Activated CD4-positive, alpha-beta memory T cell treated with anti-CD3 and anti-CD28 coated beads, Interleukin-2, amount 10 ng/mL, durations not matched to agents 7 days and 5 days (primary cell): ENCODE measurements around the gene P2RY8. TPM values are rescaled to one million over a fixed set of nuclear protein-coding genes. Genes with fewer than 3 reads are reported as not detected.
"Not testable (repeated sequence)": the region's sequence is repeated elsewhere in the genome, so short reads cannot be mapped to it uniquely, and the experiment has no call there.

Experiments
- CTCF ChIA-PET: fragments of 350-600 bp; sonication (Branson Sonifier 250); formaldehyde crosslinking; loops from one replicate; lab custom pipeline; 2021; ENCODE audit warnings: antibody characterized with exemption, inconsistent platforms; lab: Charles Lee
- POLR2A ChIA-PET: fragments of 350-600 bp; sonication (Branson Sonifier 250); formaldehyde crosslinking; loops from one replicate; lab custom pipeline; 2021; ENCODE audit warnings: antibody characterized with exemption; lab: Charles Lee
- DNase-seq: peaks from one replicate; pipeline ENCODE4 v3.0.0-alpha.2; 2020
- H3K27ac Mint-ChIP-seq: one replicate; pipeline ENCODE4 v1.8.0; 2021; ENCODE audit warnings: mild to moderate bottlenecking, mixed read lengths
- H3K27me3 Mint-ChIP-seq: one replicate; pipeline ENCODE4 v1.8.0; 2021; ENCODE audit warnings: mixed read lengths
- H3K36me3 Mint-ChIP-seq: one replicate; pipeline ENCODE4 v1.8.0; 2021; ENCODE audit warnings: low read depth, mixed read lengths
- H3K4me1 Mint-ChIP-seq: one replicate; pipeline ENCODE4 v1.8.0; 2021; ENCODE audit warnings: mixed read lengths
- H3K4me3 Mint-ChIP-seq: one replicate; pipeline ENCODE4 v1.8.0; 2021; ENCODE audit warnings: mild to moderate bottlenecking, mixed read lengths
- H3K9me3 Mint-ChIP-seq: one replicate; pipeline ENCODE4 v1.8.0; 2021; ENCODE audit warnings: mixed read lengths
- total RNA-seq, 2 experiments: library from RNA; stranded (reverse); gene quantifications; one replicate each; pipeline ENCODE4 v1.2.3, GENCODE V29; 2021

The P2RY8 gene
- total RNA-seq, 2 experiments from 2014 or later, result 177 to 180 TPM

DNA sequence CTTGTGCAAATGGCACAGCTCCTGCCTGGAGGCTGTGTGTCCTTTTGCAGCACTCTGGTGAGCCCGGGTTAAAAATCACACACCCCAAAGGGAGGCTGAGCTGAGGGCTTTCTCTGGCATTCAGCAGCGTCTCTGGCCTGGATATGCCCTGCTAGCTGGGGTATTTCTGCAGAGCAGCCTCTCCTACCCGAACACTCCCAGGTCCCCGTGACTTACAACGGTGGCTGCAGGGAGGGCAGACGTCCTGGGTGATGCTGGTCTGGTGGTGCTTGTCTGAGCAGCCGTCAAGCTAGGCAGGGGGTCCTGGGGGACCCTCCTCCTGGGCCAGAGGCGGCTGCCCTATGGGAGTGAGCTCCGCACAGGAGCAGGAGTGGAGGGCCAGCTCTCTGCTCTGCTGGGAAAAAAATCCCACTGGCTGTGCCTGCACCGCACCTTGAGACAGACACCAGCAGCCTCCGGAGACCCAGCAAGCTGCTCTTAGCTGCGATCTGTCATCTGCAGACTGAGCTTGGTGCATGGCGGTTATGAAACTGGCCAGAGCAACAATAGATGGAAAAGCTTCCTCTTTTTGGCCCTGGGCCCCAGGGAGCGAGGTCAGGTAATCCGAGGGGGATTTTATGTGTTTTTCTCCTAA, 43.0 kb downstream of the P2RY8 start:
- H3K27me3 Mint-ChIP-seq, result no peaks in the 10 kb centered on the region

DNA sequence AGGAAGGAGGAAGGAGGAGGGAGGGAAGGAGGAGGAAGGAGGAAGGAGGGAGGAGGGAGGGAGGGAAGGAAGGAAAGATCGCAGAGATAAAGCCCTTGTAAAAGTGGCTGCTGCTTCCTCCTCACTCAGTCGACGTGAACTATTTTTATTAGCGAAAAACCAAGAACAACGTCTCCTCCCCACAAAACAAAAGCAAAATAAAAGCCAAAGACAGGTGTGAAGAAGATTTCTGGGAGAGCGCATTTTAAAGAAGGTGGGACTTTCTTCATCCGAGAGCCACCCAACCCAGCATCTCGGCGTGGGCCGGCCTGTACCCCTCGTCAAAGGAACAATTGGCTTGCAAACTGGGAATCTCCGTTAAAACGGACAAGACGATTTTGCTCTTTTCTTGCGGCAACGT, 43.6 kb downstream of the P2RY8 start:
- H3K9me3 Mint-ChIP-seq, result peaks cover 15% of the 10 kb centered on the region
- H3K36me3 Mint-ChIP-seq, result peaks cover 60% of the 10 kb centered on the region
- ChIA-PET CTCF (no interaction called here), POLR2A (no interaction called here)
- H3K4me3 Mint-ChIP-seq, result no peak overlapping the region
- peak overlapping the region; percentile 41 for H3K27ac Mint-ChIP-seq
- no peak for DNase-seq
- no peaks in the 10 kb centered on the region for H3K27me3 Mint-ChIP-seq
- H3K4me1 Mint-ChIP-seq, result peaks cover 46% of the 10 kb centered on the region

More for the DNA sequence above, 43.0 kb downstream of the P2RY8 start:
- DNase-seq, result peak; percentile 14
- POLR2A ChIA-PET, result no interaction called here
- Mint-ChIP-seq H3K4me3 (no peak overlapping the region), H3K4me1 (peaks cover 43% of the 10 kb centered on the region), H3K36me3 (peaks cover 54% of the 10 kb centered on the region), H3K27ac (peak overlapping the region; percentile 41), H3K9me3 (peaks cover 13% of the 10 kb centered on the region)
- CTCF ChIA-PET, result no interaction called here

DNA sequence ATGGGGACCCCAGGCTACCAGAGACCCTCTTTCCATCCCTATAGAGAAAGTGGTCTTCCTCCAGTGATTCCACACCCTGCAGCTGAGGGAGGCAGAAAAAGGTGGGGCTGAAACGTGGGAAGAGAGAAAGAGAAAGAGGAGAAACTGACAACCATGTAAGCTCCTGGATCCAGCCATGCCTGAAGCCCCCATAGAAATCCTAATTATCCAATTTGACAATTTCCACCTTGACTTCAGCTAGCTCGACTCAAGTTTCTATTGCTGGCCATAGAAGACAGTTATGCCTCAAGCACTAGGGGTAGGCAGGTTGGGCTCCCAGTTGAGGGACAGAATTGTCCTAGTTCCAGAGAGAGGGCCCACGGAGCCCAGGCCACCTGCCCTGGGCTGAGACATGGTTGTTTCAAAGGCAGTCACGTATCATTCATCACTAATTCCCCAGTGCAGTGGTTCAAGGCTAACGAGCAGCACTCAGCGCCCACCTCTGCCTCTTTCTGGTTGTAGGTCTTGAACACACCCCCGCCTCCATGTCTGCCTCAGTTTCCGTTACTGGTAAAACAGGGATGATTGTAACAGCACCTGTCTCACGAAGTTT, 44.5 kb downstream of the P2RY8 start:
- Mint-ChIP-seq H3K4me3 (no peak overlapping the region), H3K27me3 (no peaks in the 10 kb centered on the region), H3K27ac (peak overlapping the region; percentile 67), H3K9me3 (peaks cover 15% of the 10 kb centered on the region), H3K36me3 (peaks cover 64% of the 10 kb centered on the region), H3K4me1 (peaks cover 45% of the 10 kb centered on the region)
- DNase-seq, result no peak
- ChIA-PET POLR2A (no interaction called here), CTCF (no interaction called here)

DNA sequence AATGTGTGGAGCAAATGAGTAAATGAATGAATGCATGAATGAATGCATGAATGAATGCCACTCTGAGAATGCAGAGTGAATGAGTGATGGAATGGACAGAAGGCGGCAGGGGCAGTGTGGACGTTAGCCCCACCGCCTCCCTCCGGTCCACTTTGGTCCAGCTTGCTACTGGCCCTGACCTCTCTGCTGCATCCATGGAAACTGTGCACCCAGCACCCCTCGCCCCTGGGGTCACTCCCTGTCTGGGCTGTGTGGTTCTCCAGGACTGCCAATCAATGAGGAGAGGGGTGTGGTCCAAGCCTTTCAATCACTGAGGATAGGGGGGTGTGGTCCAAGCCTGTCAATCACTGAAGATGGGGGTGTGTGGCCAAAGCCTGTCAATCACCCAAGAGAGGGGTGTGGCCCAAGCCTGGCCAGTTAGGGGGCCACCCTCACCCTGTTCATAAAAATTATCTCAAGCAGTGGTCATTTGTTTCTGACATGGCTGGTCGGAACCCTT, 45.1 kb downstream of the P2RY8 start:
- H3K9me3 Mint-ChIP-seq, result peaks cover 15% of the 10 kb centered on the region
- no peaks in the 10 kb centered on the region for H3K27me3 Mint-ChIP-seq
- CTCF ChIA-PET, result no interaction called here
- peak overlapping the region; percentile 67 for H3K27ac Mint-ChIP-seq
- peak; percentile 80 for DNase-seq
- POLR2A ChIA-PET, result no interaction called here
- no peak overlapping the region for H3K4me3 Mint-ChIP-seq
- peaks cover 51% of the 10 kb centered on the region for H3K4me1 Mint-ChIP-seq
- peaks cover 70% of the 10 kb centered on the region for H3K36me3 Mint-ChIP-seq

DNA sequence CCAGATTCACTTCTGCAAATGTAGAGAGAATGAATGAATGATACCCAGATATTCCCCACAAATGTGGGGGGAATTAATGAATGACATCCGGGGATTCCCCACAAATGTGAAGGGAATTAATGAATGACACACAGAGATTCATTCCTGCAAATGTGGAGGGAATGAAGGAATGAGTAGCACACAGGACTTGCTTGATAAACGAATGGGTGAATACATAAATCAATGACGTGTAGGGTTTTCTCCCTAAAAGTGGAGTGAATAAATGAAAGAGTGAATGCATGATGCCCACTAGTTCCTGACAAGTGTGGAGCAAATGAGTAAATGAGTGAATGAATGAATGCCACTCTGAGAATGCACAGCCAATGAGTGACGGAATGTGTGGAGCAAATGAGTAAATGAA, 45.7 kb downstream of the P2RY8 start:
- H3K4me3 Mint-ChIP-seq, DNase-seq, H3K27me3 Mint-ChIP-seq, POLR2A ChIA-PET, CTCF ChIA-PET: not testable (repeated sequence)
- Mint-ChIP-seq H3K4me1 (peaks cover 53% of the 10 kb centered on the region), H3K36me3 (peaks cover 73% of the 10 kb centered on the region), H3K27ac (peak overlapping the region; percentile 63), H3K9me3 (peaks cover 16% of the 10 kb centered on the region)

DNA sequence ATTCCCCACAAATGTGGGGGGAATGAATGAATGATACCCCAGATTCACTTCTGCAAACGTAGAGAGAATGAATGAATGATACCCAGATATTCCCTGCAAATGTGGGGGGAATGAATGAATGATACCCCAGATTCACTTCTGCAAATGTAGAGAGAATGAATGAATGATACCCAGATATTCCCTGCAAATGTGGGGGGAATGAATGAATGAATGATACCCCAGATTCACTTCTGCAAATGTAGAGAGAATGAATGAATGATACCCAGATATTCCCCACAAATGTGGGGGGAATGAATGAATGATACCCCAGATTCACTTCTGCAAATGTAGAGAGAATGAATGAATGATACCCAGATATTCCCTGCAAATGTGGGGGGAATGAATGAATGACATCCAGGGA, 46.3 kb downstream of the P2RY8 start:
- H3K27ac Mint-ChIP-seq, H3K4me3 Mint-ChIP-seq, POLR2A ChIA-PET, DNase-seq, CTCF ChIA-PET, H3K27me3 Mint-ChIP-seq: not testable (repeated sequence)
- peaks cover 18% of the 10 kb centered on the region for H3K9me3 Mint-ChIP-seq
- peaks cover 53% of the 10 kb centered on the region for H3K4me1 Mint-ChIP-seq
- H3K36me3 Mint-ChIP-seq, result peaks cover 73% of the 10 kb centered on the region

DNA sequence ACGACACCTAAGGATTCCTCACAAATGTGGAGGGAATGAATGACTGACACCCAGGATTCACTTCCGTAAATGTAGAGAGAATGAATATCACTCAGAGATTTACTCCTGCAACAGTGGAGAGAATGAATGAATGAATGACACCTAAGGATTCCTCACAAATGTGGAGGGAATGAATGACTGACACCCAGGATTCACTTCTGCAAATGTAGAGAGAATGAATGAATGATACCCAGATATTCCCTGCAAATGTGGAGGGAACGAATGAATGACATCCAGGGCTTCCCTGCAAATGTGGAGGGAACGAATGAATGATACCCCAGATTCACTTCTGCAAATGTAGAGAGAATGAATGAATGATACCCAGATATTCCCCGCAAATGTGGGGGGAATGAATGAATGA, 47.6 kb downstream of the P2RY8 start:
- peaks cover 50% of the 10 kb centered on the region for H3K4me1 Mint-ChIP-seq
- DNase-seq, POLR2A ChIA-PET, CTCF ChIA-PET, H3K4me3 Mint-ChIP-seq, H3K27me3 Mint-ChIP-seq, H3K27ac Mint-ChIP-seq: not testable (repeated sequence)
- peaks cover 18% of the 10 kb centered on the region for H3K9me3 Mint-ChIP-seq
- H3K36me3 Mint-ChIP-seq, result peaks cover 71% of the 10 kb centered on the region

DNA sequence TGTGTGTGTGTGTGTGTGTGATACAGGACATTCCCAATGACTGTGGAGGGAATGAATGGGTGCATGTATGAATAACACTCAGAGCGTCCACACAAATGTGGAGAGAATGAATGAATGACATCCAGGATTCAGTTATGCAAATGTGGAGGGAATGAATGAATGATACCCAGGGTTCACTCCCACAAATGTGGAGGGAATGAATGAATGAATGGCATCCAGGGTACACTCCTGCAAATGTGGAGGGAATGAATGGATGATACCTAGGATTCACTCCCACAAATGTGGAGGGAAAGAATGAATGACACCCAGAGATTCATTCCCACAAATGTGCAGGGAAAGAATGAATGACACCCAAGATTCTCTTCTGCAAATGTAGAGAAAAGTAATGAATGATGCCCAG, 48.2 kb downstream of the P2RY8 start:
- H3K4me1 Mint-ChIP-seq, result peaks cover 52% of the 10 kb centered on the region
- CTCF ChIA-PET, result no interaction called here
- H3K27ac Mint-ChIP-seq, result peak overlapping the region; percentile 48
- H3K4me3 Mint-ChIP-seq, result no peak overlapping the region
- POLR2A ChIA-PET, result no interaction called here
- no peaks in the 10 kb centered on the region for H3K27me3 Mint-ChIP-seq
- DNase-seq, result no peak
- H3K9me3 Mint-ChIP-seq, result peaks cover 18% of the 10 kb centered on the region
- H3K36me3 Mint-ChIP-seq, result peaks cover 73% of the 10 kb centered on the region

DNA sequence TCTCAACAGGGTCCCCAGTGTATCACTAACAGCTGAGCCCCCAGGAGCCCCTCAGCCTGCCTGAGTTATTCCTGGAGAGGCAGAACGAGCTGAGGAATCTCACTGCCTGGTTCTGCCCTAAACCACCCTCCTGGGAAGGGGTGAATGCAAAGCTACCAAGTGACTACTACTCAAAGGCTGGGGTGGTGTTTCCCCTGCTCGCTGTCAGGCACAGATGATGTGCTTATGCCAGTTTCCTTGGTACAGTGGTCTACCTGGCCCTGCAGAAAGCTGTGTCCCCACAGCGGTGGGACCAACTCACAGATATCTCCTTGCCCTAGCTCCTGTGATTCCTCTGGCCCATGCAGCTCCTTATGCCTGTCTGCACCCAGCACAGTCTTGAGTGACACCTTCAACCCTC, 48.8 kb downstream of the P2RY8 start:
- H3K27me3 Mint-ChIP-seq, result no peaks in the 10 kb centered on the region
- DNase-seq, result no peak
- peak overlapping the region; percentile 48 for H3K27ac Mint-ChIP-seq
- peaks cover 18% of the 10 kb centered on the region for H3K9me3 Mint-ChIP-seq
- H3K4me3 Mint-ChIP-seq, result no peak overlapping the region
- peaks cover 53% of the 10 kb centered on the region for H3K4me1 Mint-ChIP-seq
- ChIA-PET CTCF (no interaction called here), POLR2A (no interaction called here)
- peaks cover 76% of the 10 kb centered on the region for H3K36me3 Mint-ChIP-seq

DNA sequence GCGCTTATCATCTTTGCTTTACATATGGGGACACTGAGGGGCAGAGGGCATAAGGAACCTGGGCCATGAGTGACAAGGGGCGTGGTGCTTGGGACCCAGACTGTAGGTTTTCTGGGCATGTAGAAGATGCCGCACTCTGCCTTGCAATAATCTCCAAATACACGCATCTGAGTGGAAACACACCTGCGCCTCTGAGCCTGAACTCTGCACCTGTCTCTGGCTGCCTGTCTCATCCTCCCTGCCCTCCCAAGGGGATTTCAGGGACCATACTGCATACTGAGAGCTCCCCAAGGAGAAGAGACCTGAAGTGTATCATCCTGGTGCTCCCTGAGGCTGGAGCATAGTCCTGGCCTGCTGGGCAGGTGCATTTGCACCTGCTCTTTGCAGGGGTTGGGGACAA, 49.6 kb downstream of the P2RY8 start:
- H3K4me1 Mint-ChIP-seq, result peaks cover 52% of the 10 kb centered on the region
- no peak overlapping the region for H3K4me3 Mint-ChIP-seq
- ChIA-PET CTCF (no interaction called here), POLR2A (no interaction called here)
- no peak for DNase-seq
- no peaks in the 10 kb centered on the region for H3K27me3 Mint-ChIP-seq
- peaks cover 18% of the 10 kb centered on the region for H3K9me3 Mint-ChIP-seq
- peaks cover 78% of the 10 kb centered on the region for H3K36me3 Mint-ChIP-seq
- H3K27ac Mint-ChIP-seq, result peak overlapping the region; percentile 44

DNA sequence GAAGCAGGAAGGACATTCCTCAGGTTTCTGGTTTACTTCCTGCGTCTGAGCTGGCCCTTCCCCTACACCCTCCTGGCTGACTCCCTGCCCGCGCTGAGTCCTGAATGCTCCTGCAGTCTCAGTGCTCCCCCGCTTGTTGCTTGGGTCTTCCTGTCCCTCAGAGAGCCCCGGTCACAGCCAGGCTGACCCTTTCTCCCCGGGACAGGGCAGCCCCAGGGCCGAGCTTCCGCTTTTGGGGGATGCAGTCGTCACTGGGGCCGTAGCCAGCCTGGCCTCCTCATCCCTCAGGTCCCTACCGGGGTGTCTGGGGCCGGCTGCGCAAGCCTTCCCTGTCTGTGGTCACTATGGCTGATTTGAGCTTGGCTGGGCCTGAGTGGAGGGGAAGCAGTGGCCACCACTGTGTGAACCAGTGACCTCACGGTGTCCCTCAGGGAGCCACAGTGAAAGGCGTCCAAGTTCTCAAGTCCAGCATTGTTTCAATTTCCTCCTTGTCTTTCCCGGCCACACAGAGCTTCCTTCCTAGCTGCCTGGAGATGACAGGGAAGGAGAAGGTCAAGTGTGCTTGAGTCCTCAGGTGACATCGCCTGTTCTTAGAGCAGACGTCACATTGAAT, 50.1 kb downstream of the P2RY8 start:
- peaks cover 17% of the 10 kb centered on the region for H3K9me3 Mint-ChIP-seq
- H3K4me3 Mint-ChIP-seq, result no peak overlapping the region
- ChIA-PET CTCF (no interaction called here), POLR2A (no interaction called here)
- no peaks in the 10 kb centered on the region for H3K27me3 Mint-ChIP-seq
- H3K27ac Mint-ChIP-seq, result peak overlapping the region; percentile 44
- H3K36me3 Mint-ChIP-seq, result peaks cover 78% of the 10 kb centered on the region
- peak; percentile 7 for DNase-seq
- H3K4me1 Mint-ChIP-seq, result peaks cover 52% of the 10 kb centered on the region

DNA sequence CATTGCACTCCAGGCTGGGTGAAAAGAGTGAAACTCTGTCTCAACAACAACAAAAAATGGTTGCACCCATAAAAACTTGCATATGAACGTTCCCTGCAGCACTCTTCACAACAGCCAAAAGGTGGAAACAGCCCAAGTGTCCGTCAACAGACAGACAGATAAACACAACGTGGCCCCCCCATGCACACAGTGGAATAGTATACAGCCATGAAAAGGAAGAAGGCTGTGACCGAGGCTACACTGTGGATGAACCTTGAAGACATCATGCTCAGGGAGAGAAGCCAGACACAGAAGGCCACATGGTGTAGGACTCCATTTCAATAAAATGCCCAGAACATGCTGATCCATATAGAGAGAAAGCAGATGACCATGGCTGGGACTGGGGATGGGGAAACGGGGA, 50.8 kb downstream of the P2RY8 start:
- peaks cover 75% of the 10 kb centered on the region for H3K36me3 Mint-ChIP-seq
- H3K4me3 Mint-ChIP-seq, result no peak overlapping the region
- ChIA-PET POLR2A (no interaction called here), CTCF (no interaction called here)
- H3K9me3 Mint-ChIP-seq, result peaks cover 10% of the 10 kb centered on the region
- DNase-seq, result peak; percentile 15
- H3K4me1 Mint-ChIP-seq, result peaks cover 54% of the 10 kb centered on the region
- H3K27ac Mint-ChIP-seq, result no peak overlapping the region
- H3K27me3 Mint-ChIP-seq, result no peaks in the 10 kb centered on the region

DNA sequence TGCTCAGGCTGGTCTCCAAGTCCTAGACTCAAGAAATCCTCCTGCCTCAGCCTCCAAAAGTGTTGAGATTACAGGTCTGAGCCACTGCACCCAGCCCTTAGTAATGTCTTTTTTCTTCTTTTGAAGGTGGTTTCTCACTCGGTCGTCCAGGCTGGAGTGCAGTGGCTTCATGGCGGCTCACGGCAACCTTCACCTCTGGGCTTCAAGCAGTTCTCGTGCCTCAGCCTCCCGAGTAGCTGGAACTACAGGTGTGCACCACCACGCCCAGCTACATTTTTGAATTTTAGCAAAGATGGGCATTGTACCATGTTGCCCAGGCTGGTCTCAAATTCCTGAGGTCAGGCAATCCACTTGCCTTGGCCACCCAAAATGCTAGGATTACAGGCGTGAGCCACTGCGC, 52.0 kb downstream of the P2RY8 start:
- peaks cover 9% of the 10 kb centered on the region for H3K9me3 Mint-ChIP-seq
- no peak overlapping the region for H3K4me3 Mint-ChIP-seq
- H3K4me1 Mint-ChIP-seq, result peaks cover 65% of the 10 kb centered on the region
- ChIA-PET CTCF (no interaction called here), POLR2A (no interaction called here)
- H3K36me3 Mint-ChIP-seq, result peaks cover 80% of the 10 kb centered on the region
- H3K27ac Mint-ChIP-seq, result no peak overlapping the region
- DNase-seq, result peak; percentile 14
- H3K27me3 Mint-ChIP-seq, result no peaks in the 10 kb centered on the region
